GM04504 (cell line): Measurements from ENCODE around the gene EPX.
"Not testable (repeated sequence)": the region's sequence is repeated elsewhere in the genome, so short reads cannot be mapped to it uniquely, and the experiment has no call there.

Source experiments
- DNase-seq: peaks from one replicate; pipeline ENCODE4 v3.0.0-alpha.2; 2012; ENCODE audit warnings: low read depth

EPX gene

GRCh38 chr17:58192612-58193011, at the start of gene EPX:
EPX (plus strand) TSS chr17:58192726; CDS start chr17:58192847, 121 bp downstream.
- DNase-seq: no peak

GRCh38 chr17:58143335-58143734, 49.2 kb upstream of the EPX start:
- DNase-seq: not testable (repeated sequence)

- no peak for DNase-seq
Observed at GRCh38 chr17:58144801-58145200, 47.7 kb upstream of the EPX start.

GRCh38 chr17:58147930-58148434, 44.5 kb upstream of the EPX start, which contains the start of gene OR4D1:
OR4D1 (plus strand) TSS chr17:58148384; CDS start chr17:58155154, 6,770 bp downstream.
- no peak for DNase-seq

GRCh38 chr17:58148609-58149008, 43.9 kb upstream of the EPX start:
- no peak for DNase-seq

- DNase-seq: no peak
Observed at GRCh38 chr17:58150394-58150793, 42.1 kb upstream of the EPX start.

GRCh38 chr17:58153046-58153445, 39.5 kb upstream of the EPX start:
- no peak for DNase-seq

GRCh38 chr17:58153671-58154070, 38.9 kb upstream of the EPX start:
- DNase-seq: no peak

GRCh38 chr17:58156839-58157803, 35.4 kb upstream of the EPX start:
- DNase-seq: no peak

- DNase-seq: no peak
Observed at GRCh38 chr17:58158181-58158580, 34.3 kb upstream of the EPX start.

GRCh38 chr17:58161566-58161965, 31.0 kb upstream of the EPX start:
- no peak for DNase-seq

GRCh38 chr17:58165981-58166380, 26.5 kb upstream of the EPX start:
- no peak for DNase-seq

- no peak for DNase-seq
Observed at GRCh38 chr17:58166682-58167081, 25.8 kb upstream of the EPX start, which contains the start of gene OR4D2. OR4D2 (plus strand) TSS chr17:58166982; CDS start chr17:58169656, 2,674 bp downstream.

GRCh38 chr17:58170622-58171021, 21.9 kb upstream of the EPX start:
- DNase-seq: no peak

- no peak for DNase-seq
Observed at GRCh38 chr17:58172369-58173071, 20.0 kb upstream of the EPX start.

GRCh38 chr17:58174871-58175270, 17.7 kb upstream of the EPX start:
- DNase-seq: no peak

GRCh38 chr17:58176200-58176599, 16.3 kb upstream of the EPX start:
- DNase-seq: no peak

GRCh38 chr17:58181796-58182195, 10.7 kb upstream of the EPX start:
- DNase-seq: no peak

- no peak for DNase-seq
Observed at GRCh38 chr17:58183514-58183913, 9.0 kb upstream of the EPX start.

- DNase-seq: no peak
Observed at GRCh38 chr17:58184308-58184985, 8.1 kb upstream of the EPX start.

- DNase-seq: no peak
Observed at GRCh38 chr17:58184986-58185761, 7.4 kb upstream of the EPX start.
